GM10266 (cell line): Measurements from ENCODE around the gene WARS2.
"Not testable (repeated sequence)": the region's sequence is repeated elsewhere in the genome, so short reads cannot be mapped to it uniquely, and the experiment has no call there.

Experiments used
- DNase-seq: peaks from one replicate; pipeline ENCODE4 v3.0.0; 2012; ENCODE audit errors: extremely low spot score
- CTCF ChIP-seq: IDR thresholded peaks from 2 replicates; pipeline ENCODE4 v1.5.1; 2012; ENCODE audit warnings: mild to moderate bottlenecking, low read depth; ENCODE audit not compliant: control insufficient read depth, insufficient read depth; ENCODE audit errors: missing control alignments

Gene WARS2

GRCh38 chr1:119163396-119163795 is 22.9 kb upstream of the WARS2 start:
- TF ChIP-seq CTCF = no peak
- no peak for DNase-seq

DNA sequence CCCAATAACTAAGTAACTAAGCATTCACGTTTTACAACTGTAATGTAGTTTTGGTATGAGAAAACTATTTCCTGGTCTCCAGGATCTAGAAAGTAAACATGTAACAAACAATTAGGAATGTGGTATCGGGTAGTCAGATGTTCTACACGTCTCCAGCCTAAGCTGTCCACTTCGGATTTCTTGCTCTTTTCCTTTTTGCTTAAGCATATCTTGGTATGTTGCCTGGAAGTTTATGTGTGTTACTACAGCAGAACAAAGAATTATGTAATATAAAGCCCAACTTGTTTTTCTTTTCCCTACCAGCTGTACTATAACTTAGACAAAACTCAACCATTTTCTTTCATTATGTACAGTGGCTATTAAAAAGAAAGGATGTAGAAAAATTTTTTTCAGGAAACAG is 20.4 kb upstream of the WARS2 start:
- no peak for TF ChIP-seq CTCF
- DNase-seq = no peak

DNA sequence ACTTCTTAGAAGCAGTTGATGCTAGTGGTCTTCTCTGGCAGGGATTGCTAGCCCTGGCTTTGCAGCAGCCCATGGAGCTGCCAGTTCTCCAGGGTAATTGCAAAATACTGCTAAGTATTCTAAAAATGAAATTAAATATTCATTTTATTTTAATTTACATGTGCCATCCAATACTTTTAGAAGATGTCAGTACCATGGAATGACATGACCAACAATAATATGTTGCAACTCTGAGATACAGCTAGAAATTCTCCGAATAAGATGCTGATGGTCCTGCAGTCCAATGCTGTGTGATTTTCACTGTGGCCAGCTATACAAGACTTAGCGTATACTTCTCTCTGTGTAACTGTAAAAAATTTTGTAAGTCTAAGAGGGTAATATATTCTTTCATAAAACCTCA is 20.0 kb upstream of the WARS2 start:
- TF ChIP-seq CTCF = no peak
- no peak for DNase-seq

GRCh38 chr1:119159966-119160365 is 19.5 kb upstream of the WARS2 start:
- TF ChIP-seq CTCF = no peak
- no peak for DNase-seq

DNA sequence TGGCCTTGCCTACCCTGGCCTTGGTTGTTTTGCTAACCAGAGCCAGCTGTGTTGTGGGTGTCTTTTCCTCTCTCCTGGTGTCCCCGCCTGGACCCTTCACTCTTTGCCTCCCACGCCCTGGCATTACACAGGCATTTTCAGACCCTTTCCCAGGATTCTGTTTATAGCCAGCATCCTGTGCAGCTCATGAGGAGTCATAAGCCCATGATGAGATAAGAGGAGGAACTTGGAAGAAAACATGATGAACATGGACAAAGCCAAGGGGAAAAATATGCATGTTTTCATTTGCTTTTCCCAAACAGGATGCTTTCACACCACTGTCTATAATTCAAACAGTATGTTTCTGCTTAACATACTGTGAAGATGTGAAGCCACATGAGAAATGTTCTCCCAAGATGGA is 18.7 kb upstream of the WARS2 start:
- no peak for TF ChIP-seq CTCF
- no peak for DNase-seq

- DNase-seq = not testable (repeated sequence)
Measured at GRCh38 chr1:119156761-119157160, 16.3 kb upstream of the WARS2 start.

GRCh38 chr1:119155069-119155468 is 14.6 kb upstream of the WARS2 start:
- DNase-seq = not testable (repeated sequence)

- no peak for TF ChIP-seq CTCF
- no peak for DNase-seq
Measured at GRCh38 chr1:119150150-119150549, 9.7 kb upstream of the WARS2 start.
